SK-N-SH (cell line): ENCODE data around the gene CYB5D1. TPM values are rescaled to one million over a fixed set of nuclear protein-coding genes. Genes with fewer than 3 reads are reported as not detected.

Source experiments
- CTCF ChIA-PET: fragments of 300-600, 350-600 bp; formaldehyde crosslinking; extraction: SDS; loops from one replicate; lab custom pipeline; 2021; lab: Yijun Ruan, JAX
- POLR2A ChIA-PET: fragments of 350-600 bp; sonication (Branson Sonifier 250); formaldehyde crosslinking; extraction: SDS; loops from one replicate; lab custom pipeline; 2020; ENCODE audit warnings: antibody characterized with exemption, inconsistent platforms; lab: Yijun Ruan, JAX
- DNase-seq: peaks from one replicate; pipeline ENCODE4 v3.0.0; 2012
- H2AFZ ChIP-seq: fragments of 200-600 bp; sonication (generic); 2 replicates; pipeline ENCODE4 v1.8.1; 2016; ENCODE audit warnings: antibody characterized with exemption, mild to moderate bottlenecking, low read depth
- H3F3A ChIP-seq: fragments of 200-600 bp; sonication (generic); replicated peaks from 2 replicates; pipeline ENCODE3; 2016; ENCODE audit warnings: antibody characterized with exemption, mild to moderate bottlenecking; ENCODE audit not compliant: insufficient read depth
- H3K27ac ChIP-seq, 2 experiments: fragments of 200-500 bp in 1 of 2; fragments of 200-600 bp in 1 of 2; sonication (Bioruptor generic) in 1 of 2; sonication (generic), shearing (Covaris generic) in 1 of 2; 2 replicates each; pipeline versions ENCODE4 v1.5.1 to v1.6.1; 2014 to 2016; ENCODE audit warnings: low read depth in 2 of 2, inconsistent platforms in 1 of 2, low read length in 1 of 2, mild to moderate bottlenecking in 1 of 2, mixed read lengths in 1 of 2
- H3K27me3 ChIP-seq: fragments of 200-600 bp; sonication (generic), shearing (Covaris generic); 2 replicates; pipeline ENCODE4 v1.6.1; 2016; ENCODE audit warnings: mixed run types; ENCODE audit not compliant: insufficient read depth
- H3K36me3 ChIP-seq, 2 experiments: fragments of 200-500 bp in 1 of 2; fragments of 200-600 bp in 1 of 2; sonication (Bioruptor generic) in 1 of 2; sonication (generic) in 1 of 2; replicated peaks in 1 of 2; 2 replicates each; pipeline versions ENCODE3 to v1.5.1; 2014 to 2016; ENCODE audit warnings: low read length in 1 of 2, mild to moderate bottlenecking in 1 of 2; ENCODE audit not compliant: insufficient read depth in 2 of 2, control insufficient read depth in 1 of 2
- H3K4me1 ChIP-seq, 2 experiments: fragments of 200-500 bp in 1 of 2; fragments of 200-600 bp in 1 of 2; sonication (Bioruptor generic) in 1 of 2; sonication (generic), shearing (Covaris generic) in 1 of 2; 2 replicates each; pipeline versions ENCODE4 v1.5.1 to v1.6.1; 2014 to 2016; ENCODE audit warnings: low read depth in 1 of 2, low read length in 1 of 2, mixed run types in 1 of 2; ENCODE audit not compliant: insufficient read depth in 2 of 2, control insufficient read depth in 1 of 2
- H3K4me2 ChIP-seq: fragments of 200-600 bp; sonication (generic), shearing (Covaris generic); 2 replicates; pipeline ENCODE4 v1.6.1; 2017; ENCODE audit warnings: mixed run types
- H3K4me3 ChIP-seq, 2 experiments: fragments of 200-500 bp in 1 of 2; fragments of 200-600 bp in 1 of 2; sonication (Bioruptor generic) in 1 of 2; sonication (generic), shearing (Covaris generic) in 1 of 2; 2 replicates each; pipeline versions ENCODE4 v1.5.1 to v1.8.1; 2014 to 2016; ENCODE audit warnings: low read depth in 2 of 2, inconsistent platforms in 1 of 2, low read length in 1 of 2, mild to moderate bottlenecking in 1 of 2, mixed read lengths in 1 of 2, moderate library complexity in 1 of 2
- H3K79me2 ChIP-seq: fragments of 200-600 bp; sonication (generic); 2 replicates; pipeline ENCODE4 v1.8.1; 2017; ENCODE audit warnings: mild to moderate bottlenecking; ENCODE audit not compliant: insufficient read depth
- H3K9ac ChIP-seq: fragments of 200-600 bp; sonication (generic); 2 replicates; pipeline ENCODE4 v1.6.1; 2017; ENCODE audit warnings: mixed run types
- H3K9me2 ChIP-seq: fragments of 200-600 bp; sonication (generic); 2 replicates; pipeline ENCODE4 v1.6.1; 2017; ENCODE audit warnings: mixed run types
- H3K9me3 ChIP-seq: fragments of 200-600 bp; sonication (generic); 2 replicates; pipeline ENCODE4 v1.6.1; 2017; ENCODE audit warnings: mixed run types, mild to moderate bottlenecking, moderate library complexity
- H4K20me1 ChIP-seq: fragments of 200-600 bp; sonication (generic); 2 replicates; pipeline ENCODE4 v1.6.1; 2017; ENCODE audit warnings: mild to moderate bottlenecking, mixed run types; ENCODE audit not compliant: insufficient read depth
- CHD2 ChIP-seq: fragments of 150-350 bp; IDR thresholded peaks from 2 replicates; pipeline ENCODE4 v1.6.1; 2018; ENCODE audit warnings: low read length; ENCODE audit not compliant: partially characterized antibody
- EP300 ChIP-seq, 2 experiments: IDR thresholded peaks; 2 replicates each; pipeline versions ENCODE4 v1.4.0 to v1.6.1; 2012; ENCODE audit warnings: borderline replicate concordance in 1 of 2, low read depth in 1 of 2, low read length in 1 of 2
- EZH2phosphoT487 ChIP-seq: fragments of 200-600 bp; sonication (generic); IDR thresholded peaks from 2 replicates; pipeline ENCODE4 v1.6.1; 2017; ENCODE audit warnings: low read depth, mixed run types, mild to moderate bottlenecking, antibody characterized with exemption, moderate library complexity, borderline replicate concordance
- FOXJ3 ChIP-seq: sonication (generic); formaldehyde crosslinking; IDR thresholded peaks from 2 replicates; pipeline ENCODE4 v1.5.1; 2020; ENCODE audit warnings: mild to moderate bottlenecking, missing genetic modification reagents
- GABPA ChIP-seq: IDR thresholded peaks from 2 replicates; pipeline ENCODE4 v1.4.0; 2012; ENCODE audit warnings: low read depth, mild to moderate bottlenecking
- MEF2A ChIP-seq: IDR thresholded peaks from 2 replicates; pipeline ENCODE4 v1.4.0; 2012; ENCODE audit warnings: low read depth, borderline replicate concordance
- MXI1 ChIP-seq: IDR thresholded peaks from 2 replicates; pipeline ENCODE4 v1.6.1; 2012; ENCODE audit warnings: mild to moderate bottlenecking, low read depth, low read length, improper control_type of control experiment
- NRF1 ChIP-seq: IDR thresholded peaks from 2 replicates; pipeline ENCODE4 v1.6.1; 2012; ENCODE audit warnings: low read depth, mild to moderate bottlenecking, low read length
- PBX3 ChIP-seq: IDR thresholded peaks from 2 replicates; pipeline ENCODE4; 2012
- RAD21 ChIP-seq: IDR thresholded peaks from 2 replicates; pipeline ENCODE4 v1.6.1; 2012; ENCODE audit warnings: mild to moderate bottlenecking, low read length
- RCOR1 ChIP-seq: fragments of 150-350 bp; IDR thresholded peaks from 2 replicates; pipeline ENCODE4 v1.6.1; 2017; ENCODE audit warnings: antibody characterized with exemption, low read length
- RXRA ChIP-seq: IDR thresholded peaks from 2 replicates; pipeline ENCODE4 v1.4.0; 2012; ENCODE audit warnings: low read depth, mild to moderate bottlenecking, borderline replicate concordance
- TCF12 ChIP-seq: IDR thresholded peaks from 2 replicates; pipeline ENCODE4 v1.4.0; 2012
- WGBS: methylation state at CpG from one replicate; pipeline ENCODE4 v1.1.6; 2017; ENCODE audit warnings: low lambda C conversion rate; 5-methylcytosine and 5-hydroxymethylcytosine counted together
- polyA plus RNA-seq, 3 experiments: library from polyadenylated mRNA; depleted of rRNA; stranded (reverse); fragments of >200 nt; gene quantifications; 2 replicates each; pipeline ENCODE4 v1.2.3, GENCODE V29; 2012
- TF ChIP-seq, protein P1 (sequence below): fragments of 150-350 bp; IDR thresholded peaks from 2 replicates; pipeline ENCODE4 v1.6.1; 2016; ENCODE audit warnings: mild to moderate bottlenecking, low read depth, low read length
- TF ChIP-seq, protein P2 (sequence below): fragments of 200-600 bp; sonication (generic); IDR thresholded peaks from 2 replicates; pipeline ENCODE4 v1.6.1; 2017; ENCODE audit warnings: antibody characterized with exemption, mild to moderate bottlenecking, moderate library complexity

CYB5D1 gene
- polyA plus RNA-seq, 1 of the 3 experiments (the other 2 are of a cell fraction) = 8.8 TPM

DNA sequence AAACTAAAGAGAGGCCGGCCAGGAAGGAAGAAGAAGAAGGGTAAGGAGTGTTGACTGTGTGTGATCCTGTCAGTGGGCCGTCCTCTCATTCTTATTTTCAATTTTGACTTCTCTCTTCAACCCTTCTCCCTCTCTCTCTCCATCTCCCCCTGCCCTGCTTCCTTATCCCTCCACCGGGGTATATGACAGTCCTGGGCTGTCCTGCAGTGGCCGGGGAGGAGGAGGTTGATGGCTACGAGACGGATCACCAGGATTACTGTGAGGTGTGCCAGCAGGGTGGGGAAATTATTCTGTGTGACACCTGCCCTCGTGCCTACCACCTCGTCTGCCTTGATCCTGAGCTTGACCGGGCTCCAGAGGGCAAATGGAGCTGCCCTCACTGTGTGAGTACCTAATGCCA is 36.4 kb downstream of the CYB5D1 start:
- Histone ChIP-seq H3K27me3 (no peaks in the 10 kb centered on the region), H3K4me2 (no peak overlapping the region), H3K36me3 (peaks cover 64 to 81% of the 10 kb centered on the region in 2 experiments), H3K4me3 (no peak overlapping the region), H3K9me2 (no peaks in the 10 kb centered on the region), H3K27ac (no peak overlapping the region), H4K20me1 (peaks cover 3% of the 10 kb centered on the region; the same call in 1 of the 2 replicates), H3K79me2 (peaks cover 13% of the 10 kb centered on the region), H3K4me1 (peaks cover 7 to 9% of the 10 kb centered on the region in 2 experiments; a peak in 3 of 4 replicates), H3F3A (no peaks in the 10 kb centered on the region), H3K9me3 (no peaks in the 10 kb centered on the region), H2AFZ (no peak overlapping the region), H3K9ac (no peak overlapping the region)
- ChIA-PET CTCF (interaction anchor here (3.5 to 9.4 kb wide), 2 partner anchors 31 to 32 kb away, joined by 13 to 143 read pairs; no protein-coding TSS in a partner anchor), POLR2A (no interaction called here)
- no peak for TF ChIP-seq RCOR1
- no peak for TF ChIP-seq RAD21
- TF ChIP-seq FOXJ3 (CRISPR knock-in tag) = no peak
- no peak for DNase-seq
- 90% methylated on average over 9 of the region's 9 CpGs for WGBS

DNA sequence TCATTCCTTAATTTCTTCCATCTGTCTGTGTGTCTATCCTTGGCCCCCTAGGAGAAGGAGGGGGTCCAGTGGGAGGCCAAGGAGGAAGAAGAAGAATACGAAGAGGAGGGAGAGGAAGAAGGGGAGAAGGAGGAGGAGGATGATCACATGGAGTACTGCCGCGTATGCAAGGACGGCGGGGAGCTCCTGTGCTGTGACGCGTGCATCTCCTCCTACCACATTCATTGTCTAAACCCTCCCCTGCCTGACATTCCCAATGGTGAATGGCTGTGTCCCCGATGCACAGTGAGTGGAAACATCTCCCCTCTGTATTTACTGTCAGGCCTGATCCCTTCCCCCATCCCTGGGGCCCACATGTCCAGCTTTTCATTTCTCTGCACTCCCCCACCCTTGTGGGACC is 37.1 kb downstream of the CYB5D1 start:
- H3K9me3 ChIP-seq = no peaks in the 10 kb centered on the region
- H3K27me3 ChIP-seq = no peaks in the 10 kb centered on the region
- no peak overlapping the region for H3K9ac ChIP-seq
- WGBS = 93% methylated on average over 8 of the region's 8 CpGs
- H3K79me2 ChIP-seq = peaks cover 6% of the 10 kb centered on the region
- no peak overlapping the region for H2AFZ ChIP-seq
- H3K4me3 ChIP-seq = no peak overlapping the region
- H3F3A ChIP-seq = no peaks in the 10 kb centered on the region
- H3K9me2 ChIP-seq = no peaks in the 10 kb centered on the region
- H4K20me1 ChIP-seq = no peaks in the 10 kb centered on the region; the same call in 1 of the 2 replicates
- H3K27ac ChIP-seq = no peak overlapping the region
- peaks cover 71 to 86% of the 10 kb centered on the region in 2 experiments for H3K36me3 ChIP-seq
- ChIA-PET CTCF (interaction anchor here (0.8 to 9.4 kb wide), 2 partner anchors 12 to 32 kb away, joined by 3 to 143 read pairs; no protein-coding TSS in a partner anchor), POLR2A (no interaction called here)
- no peak for DNase-seq
- no peak overlapping the region for H3K4me2 ChIP-seq
- H3K4me1 ChIP-seq = peaks cover under 1 to 3% of the 10 kb centered on the region in 2 experiments; a peak in 3 of 4 replicates
- no peak for TF ChIP-seq CHD2
- TF ChIP-seq, protein P1, sequence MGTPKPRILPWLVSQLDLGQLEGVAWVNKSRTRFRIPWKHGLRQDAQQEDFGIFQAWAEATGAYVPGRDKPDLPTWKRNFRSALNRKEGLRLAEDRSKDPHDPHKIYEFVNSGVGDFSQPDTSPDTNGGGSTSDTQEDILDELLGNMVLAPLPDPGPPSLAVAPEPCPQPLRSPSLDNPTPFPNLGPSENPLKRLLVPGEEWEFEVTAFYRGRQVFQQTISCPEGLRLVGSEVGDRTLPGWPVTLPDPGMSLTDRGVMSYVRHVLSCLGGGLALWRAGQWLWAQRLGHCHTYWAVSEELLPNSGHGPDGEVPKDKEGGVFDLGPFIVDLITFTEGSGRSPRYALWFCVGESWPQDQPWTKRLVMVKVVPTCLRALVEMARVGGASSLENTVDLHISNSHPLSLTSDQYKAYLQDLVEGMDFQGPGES = no peak
- no peak for TF ChIP-seq MEF2A
- no peak for TF ChIP-seq GABPA
- TF ChIP-seq EP300 (IDR thresholded peaks at IDR 0.05; ENCODE audit: borderline replicate concordance in 1 of 2, low read depth in 1 of 2, low read length in 1 of 2) = no peak

- H3K27me3 ChIP-seq = no peaks in the 10 kb centered on the region
- no peak for DNase-seq
- ChIA-PET CTCF (interaction anchor here (0.6 to 9.4 kb wide), 26 partner anchors 8 to 164 kb away, joined by 3 to 143 read pairs (median 6); partner anchors contain the start of genes CHD3 and GUCY2D), POLR2A (no interaction called here)
- no peak overlapping the region for H3K9ac ChIP-seq
- H4K20me1 ChIP-seq = no peaks in the 10 kb centered on the region
- H2AFZ ChIP-seq = no peak overlapping the region
- H3K4me2 ChIP-seq = no peak overlapping the region
- H3F3A ChIP-seq = no peaks in the 10 kb centered on the region
- H3K9me2 ChIP-seq = no peaks in the 10 kb centered on the region
- no peak overlapping the region for H3K4me3 ChIP-seq
- H3K79me2 ChIP-seq = no peaks in the 10 kb centered on the region
- TF ChIP-seq TCF12 (no peak), PBX3 (no peak), EZH2phosphoT487 (no peak), RXRA (no peak), NRF1 (no peak), MXI1 (no peak), GABPA (no peak)
- TF ChIP-seq, protein P2, sequence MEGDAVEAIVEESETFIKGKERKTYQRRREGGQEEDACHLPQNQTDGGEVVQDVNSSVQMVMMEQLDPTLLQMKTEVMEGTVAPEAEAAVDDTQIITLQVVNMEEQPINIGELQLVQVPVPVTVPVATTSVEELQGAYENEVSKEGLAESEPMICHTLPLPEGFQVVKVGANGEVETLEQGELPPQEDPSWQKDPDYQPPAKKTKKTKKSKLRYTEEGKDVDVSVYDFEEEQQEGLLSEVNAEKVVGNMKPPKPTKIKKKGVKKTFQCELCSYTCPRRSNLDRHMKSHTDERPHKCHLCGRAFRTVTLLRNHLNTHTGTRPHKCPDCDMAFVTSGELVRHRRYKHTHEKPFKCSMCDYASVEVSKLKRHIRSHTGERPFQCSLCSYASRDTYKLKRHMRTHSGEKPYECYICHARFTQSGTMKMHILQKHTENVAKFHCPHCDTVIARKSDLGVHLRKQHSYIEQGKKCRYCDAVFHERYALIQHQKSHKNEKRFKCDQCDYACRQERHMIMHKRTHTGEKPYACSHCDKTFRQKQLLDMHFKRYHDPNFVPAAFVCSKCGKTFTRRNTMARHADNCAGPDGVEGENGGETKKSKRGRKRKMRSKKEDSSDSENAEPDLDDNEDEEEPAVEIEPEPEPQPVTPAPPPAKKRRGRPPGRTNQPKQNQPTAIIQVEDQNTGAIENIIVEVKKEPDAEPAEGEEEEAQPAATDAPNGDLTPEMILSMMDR = no peak
- no peaks in the 10 kb centered on the region for H3K4me1 ChIP-seq
- H3K36me3 ChIP-seq = peaks cover 75 to 87% of the 10 kb centered on the region in 2 experiments
- H3K27ac ChIP-seq = peak overlapping the region; percentile 8 to 9; a peak in 1 of 4 replicates
- no peaks in the 10 kb centered on the region for H3K9me3 ChIP-seq
- WGBS = 84% methylated on average over 13 of the region's 13 CpGs
Observed at GRCh38 chr17:7897090-7897489, 39.3 kb downstream of the CYB5D1 start.
